Muscle of arm (tissue), 12 donors: ENCODE results near the gene MAN1B1. TPM values are rescaled to one million over a fixed set of nuclear protein-coding genes. Genes with fewer than 3 reads are reported as not detected.

Experiments
- DNase-seq: peaks from one replicate; pipeline ENCODE4 v3.0.0-alpha.2; 2013
- polyA plus RNA-seq, 12 donors: library from polyadenylated mRNA; unstranded; fragments of 120-200 nt; gene quantifications; one replicate each; pipeline ENCODE4 v1.2.1, GENCODE V29; 2013; ENCODE audit not compliant: insufficient read length in 12 of 12

MAN1B1 gene
- polyA plus RNA-seq, 12 donors = 34.2 to 65.1 (median 37.7) TPM; not detected in 1

DNA sequence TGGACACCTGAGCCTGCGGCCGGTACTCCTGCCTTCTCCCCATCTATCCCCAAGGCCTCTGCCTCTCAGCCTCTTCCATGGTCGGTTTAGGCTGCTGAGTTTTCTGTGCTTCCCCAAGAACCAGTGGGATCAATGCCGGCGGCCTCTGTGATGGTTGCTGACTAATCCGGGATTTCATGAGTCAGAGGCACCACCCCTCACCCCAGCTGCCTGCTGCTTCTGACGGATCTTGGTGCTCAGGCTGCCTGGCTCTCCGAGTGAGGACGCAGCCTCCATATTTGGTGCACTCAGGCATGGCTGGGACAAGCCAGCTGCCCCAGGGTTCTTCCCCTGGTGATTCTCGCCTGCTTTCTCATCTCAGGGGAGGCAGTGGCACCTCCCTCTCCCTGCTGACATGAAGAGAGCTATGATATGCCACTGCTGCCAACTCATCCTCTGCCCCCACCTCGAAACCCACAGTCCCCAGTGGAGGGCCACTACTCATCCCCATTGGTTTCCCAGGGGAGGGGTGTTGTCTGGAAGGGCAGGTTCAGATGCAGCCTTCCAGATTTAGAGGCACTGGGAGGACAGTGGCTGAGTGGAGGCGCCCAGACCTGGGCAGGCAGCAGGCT lies 3.3 kb upstream of the MAN1B1 start:
- DNase-seq = no peak

DNA sequence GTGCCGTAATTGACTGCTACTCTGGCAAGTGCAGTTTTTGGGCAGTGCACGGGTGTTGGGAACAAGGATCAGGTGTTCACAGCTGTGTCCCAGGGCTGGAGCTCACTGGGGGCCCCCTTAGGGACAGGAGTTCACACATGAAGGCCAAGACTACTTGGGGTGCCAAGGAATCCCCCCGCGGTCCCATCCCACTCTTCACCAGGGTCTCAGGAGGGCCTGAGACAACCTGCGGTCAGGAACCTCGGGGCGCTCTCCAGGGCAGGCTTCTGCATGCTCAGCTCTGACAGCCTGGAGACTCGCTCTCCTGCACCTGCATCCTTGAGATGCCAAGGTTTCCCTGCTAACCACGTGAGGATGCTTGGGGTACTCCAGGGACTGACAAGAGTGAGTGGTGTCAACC lies 2.3 kb upstream of the MAN1B1 start:
- DNase-seq = no peak

DNA sequence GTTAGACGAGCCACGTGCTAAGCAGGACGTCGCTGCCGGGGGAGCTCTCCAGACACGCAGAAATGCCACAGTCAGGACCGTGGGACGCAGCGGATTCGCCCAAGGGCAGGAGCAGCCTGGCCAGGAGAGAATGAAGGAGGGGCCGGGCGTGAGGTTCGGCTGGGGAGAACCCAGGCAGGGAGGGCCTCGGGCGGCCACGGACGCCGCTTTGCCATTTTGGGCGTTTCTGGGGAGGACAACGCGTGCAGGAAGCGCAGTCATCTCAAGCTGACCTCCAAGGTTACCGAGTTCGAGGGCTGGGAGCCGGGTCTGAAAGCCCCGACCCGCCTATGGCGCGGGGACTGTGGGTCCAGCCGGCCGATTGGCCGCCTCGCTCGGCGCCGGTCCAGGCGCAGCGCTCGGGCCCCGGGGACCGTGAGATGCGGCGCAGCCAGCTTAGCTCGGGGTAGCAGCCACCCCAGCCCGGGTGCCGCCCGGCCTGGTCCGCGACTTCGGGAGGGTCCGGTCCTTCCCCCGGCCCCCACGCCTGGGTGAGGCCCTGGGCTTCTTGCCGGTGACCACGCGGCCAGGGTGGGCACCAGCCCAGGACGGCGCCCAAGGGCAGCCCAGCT lies 760 bp upstream of the MAN1B1 start:
- DNase-seq = no peak

DNA sequence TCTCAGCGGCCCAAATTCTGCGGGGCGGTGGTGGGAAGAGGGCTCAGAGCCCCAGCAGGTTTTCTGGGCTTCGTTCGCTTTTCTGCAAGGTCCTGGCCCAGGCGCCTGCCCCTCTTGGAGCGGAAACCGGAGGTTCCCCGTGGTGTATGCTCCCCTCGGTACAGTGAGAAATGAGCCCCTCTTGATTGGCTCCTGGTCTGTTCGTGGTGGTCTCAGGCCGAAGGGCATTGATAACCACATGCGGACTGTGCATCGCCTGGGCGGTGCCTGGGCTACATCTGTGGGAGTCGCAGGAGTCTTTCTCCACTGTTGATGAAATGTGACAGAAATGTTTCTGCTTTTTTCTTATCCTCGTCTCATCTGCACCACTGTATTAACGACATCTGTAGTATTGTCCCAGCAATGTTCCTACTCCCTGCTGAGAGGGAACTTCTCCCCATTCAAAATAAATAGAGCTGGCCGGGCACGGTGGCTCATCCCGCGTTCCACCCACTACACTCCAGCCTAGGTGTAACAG lies 682 bp downstream of the MAN1B1 start:
- DNase-seq = no peak

DNA sequence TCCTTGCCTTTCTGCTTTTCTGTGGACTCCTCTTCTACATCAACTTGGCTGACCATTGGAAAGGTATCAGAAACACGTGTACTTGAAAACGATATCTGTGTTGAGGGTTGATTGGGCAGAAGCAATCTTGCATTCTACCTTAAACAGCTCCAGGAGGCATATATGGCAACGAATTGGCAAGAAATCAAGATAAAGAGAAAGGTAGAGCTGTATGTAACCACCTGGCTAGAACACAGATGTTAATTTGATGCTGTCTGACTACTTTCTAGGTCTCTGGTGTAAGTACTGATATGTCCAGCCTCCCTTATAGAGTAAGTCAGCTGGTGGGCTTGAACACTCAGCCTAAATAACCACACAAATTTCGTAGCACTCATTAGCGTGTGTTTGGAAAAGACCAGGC lies 1.3 kb downstream of the MAN1B1 start:
- no peak for DNase-seq

DNA sequence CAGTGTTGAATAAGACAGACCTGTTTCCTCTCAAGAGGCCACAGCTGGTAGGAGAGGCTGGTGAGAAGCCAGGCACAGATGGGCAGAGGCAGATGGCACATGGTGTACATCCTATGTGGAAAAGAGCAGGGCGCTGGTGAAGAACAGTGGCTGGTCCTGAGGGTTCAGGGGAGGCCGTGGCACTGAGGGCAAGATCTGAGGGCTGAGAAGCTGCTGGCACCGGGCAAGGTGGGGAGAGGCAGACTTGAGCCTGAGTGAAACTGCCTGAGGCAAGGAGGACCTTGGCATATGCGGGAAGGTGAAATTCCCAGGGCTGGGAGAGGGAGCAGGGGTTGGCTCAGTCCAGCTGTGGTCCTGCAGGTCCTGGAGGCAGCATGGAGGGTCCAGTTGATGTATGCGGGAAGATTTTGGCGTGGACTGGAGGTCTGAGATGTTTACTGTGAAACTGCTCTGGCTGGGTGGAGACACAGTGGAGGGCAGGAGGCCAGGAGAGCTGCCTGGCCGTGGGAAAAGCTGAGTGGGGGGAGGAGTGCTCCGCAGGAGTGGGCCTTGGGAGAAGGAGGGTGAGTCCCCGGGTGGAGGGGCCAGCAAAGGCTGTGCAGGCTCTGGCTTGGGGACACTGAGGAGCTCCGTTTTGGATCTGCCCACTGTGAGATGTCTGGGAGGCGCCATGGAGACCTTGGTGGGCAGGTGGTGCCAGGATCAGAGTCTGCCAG lies 2.6 kb downstream of the MAN1B1 start:
- DNase-seq = no peak

DNA sequence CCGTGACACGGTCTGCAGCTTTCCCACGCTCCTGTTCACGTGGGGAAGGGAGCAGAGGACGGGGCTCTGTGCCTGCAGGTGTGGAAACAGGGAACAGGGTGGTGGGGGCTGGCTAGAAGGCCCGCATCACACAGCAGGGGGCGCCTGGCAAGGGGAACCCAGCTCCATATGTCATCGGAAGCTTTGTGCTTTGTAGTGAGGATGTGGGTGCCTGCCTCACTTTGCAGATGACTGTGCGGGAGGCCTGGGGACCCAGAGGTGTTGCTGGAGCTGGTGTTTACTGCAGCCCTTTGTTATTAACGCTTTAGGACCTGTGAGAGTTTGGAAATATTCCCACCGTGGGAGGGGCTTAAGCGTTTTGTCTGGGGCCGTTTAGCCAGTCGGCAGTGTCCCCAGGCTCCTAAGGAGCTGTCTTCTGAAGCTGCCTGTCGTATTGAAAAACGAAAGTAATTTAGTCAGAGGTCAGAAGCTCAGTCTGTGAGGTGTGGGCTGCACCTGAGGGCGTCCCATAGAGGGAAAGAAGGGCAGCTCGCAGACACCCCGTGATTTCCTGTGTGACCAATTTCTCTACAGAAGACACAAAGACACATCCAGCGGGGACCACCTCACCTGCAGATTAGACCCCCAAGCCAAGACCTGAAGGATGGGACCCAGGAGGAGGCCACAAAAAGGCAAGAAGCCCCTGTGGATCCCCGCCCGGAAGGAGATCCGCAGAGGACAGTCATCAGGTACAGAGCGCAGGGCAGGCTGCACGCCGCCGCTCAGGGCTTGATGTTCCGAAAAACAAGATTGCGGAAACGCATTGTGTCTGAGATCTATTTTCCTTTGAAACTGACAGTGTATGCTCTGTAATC lies 9.1 kb downstream of the MAN1B1 start:
- DNase-seq = no peak

DNA sequence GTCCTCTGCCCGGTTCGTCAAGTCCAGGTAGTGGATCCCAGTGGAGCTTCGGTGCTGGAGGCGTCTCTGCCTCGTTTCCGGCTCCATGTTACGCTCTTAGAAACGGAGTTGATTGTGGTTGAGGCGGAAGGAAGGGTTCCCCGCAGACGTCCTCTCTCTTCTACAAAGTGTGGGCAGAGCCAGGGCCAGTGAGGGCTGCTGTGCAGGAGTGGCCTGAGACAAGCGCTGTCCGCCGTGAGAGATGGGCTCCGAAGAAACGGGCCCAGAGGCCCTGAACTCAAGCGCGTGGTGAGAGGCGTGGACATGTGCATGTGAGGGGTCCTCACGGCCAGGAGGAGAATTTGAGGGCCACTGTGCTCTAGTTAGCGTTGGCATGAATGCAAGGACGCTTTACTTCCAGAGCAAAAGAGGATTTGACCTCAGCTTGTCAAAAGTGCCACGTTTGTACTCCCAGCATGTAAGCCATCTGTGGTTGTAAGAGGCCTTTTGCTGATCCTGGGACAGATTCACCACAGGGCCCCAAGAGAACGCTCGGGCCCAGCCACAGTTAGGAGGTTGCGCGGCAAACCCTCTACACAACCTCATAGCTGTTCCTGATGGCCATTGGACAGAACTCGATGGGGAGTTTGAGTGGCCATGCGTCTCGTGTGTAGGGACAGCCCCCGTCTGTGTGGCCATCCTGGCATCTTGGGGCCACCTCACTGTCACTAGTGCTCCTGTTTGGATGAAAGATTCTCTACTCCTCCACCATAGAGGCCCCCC lies 10.2 kb downstream of the MAN1B1 start:
- no peak for DNase-seq

DNA sequence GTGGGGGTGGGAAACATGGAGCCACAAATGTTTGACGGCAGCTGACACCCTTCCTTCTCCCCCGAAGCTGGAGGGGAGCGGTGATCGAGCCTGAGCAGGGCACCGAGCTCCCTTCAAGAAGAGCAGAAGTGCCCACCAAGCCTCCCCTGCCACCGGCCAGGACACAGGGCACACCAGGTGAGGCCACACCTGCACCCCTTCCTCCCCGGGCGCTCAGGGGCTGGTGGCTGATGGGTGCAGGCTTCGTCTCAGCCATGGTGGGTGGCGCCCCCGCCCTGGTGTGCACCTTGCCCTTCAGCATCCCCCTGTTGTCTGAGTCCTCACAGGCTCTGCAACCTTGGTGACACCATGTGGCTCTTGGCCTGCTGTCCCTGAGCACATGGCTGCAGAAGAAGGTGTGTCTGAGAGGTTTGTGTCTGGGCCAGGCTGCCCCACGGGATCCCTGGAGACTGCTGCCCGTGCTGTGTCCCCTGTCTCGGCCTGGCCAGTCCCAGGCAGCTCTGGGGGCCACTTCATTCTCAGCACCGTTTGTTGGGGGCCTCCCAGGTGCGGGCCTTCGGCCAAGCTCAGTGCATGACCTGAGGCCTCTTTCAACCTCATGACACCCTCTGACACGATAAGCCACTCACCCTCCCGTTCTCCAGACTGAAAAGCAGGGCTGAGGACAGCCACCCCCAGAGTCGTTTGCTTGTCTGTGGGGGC lies 11.1 kb downstream of the MAN1B1 start:
- no peak for DNase-seq

DNA sequence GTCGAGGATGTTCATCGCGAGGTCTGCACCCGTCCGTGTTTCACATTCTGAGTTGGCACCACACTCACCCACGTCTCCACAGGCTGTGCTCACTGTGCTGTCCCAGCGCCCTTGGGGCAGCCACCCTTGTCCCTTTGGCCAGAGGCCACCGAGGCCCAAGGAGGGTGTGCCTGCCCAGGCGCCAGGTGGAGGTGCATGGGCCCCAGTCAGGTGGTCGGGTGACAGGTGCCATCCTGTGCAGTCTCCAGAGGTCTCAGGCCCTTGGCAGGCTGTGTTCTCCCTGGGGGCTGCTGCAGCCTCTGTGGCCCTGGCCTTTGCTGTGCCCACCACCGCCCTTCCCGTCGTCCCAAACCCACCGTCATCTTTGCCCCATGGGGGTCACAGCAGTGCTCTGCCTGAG lies 12.4 kb downstream of the MAN1B1 start:
- DNase-seq = no peak

DNA sequence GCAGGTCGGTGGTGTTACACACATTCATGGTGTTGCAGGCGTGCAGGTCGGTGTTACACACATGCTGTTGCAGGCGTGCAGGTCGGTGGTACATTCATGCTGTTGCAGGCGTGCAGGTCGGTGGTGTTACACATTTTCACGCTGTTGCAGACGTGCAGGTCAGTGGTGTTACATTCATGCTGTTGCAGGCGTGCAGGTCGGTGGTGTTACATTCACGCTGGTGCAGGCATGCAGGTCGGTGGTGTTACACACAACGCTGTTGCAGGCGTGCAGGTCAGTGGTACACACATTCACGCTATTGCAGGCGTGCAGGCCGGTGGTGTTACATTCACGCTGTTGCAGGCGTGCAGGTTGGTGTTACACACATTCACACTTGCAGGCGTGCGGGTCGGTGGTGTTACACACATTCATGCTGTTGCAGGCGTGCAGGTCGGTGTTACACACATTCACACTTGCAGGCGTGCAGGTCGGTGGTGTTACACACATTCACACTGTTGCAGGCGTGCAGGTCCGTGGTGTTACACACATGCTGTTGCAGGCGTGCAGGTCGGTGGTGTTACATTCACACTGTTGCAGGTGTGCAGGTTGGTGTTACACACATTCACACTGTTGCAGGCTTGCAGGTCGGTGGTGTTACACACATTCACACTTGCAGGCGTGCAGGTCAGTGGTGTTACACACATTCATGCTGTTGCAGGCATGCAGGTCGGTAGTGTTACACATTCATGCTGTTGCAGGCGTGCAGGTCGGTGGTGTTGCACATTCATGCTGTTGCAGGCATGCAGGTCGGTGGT lies 16.6 kb downstream of the MAN1B1 start:
- no peak for DNase-seq

DNA sequence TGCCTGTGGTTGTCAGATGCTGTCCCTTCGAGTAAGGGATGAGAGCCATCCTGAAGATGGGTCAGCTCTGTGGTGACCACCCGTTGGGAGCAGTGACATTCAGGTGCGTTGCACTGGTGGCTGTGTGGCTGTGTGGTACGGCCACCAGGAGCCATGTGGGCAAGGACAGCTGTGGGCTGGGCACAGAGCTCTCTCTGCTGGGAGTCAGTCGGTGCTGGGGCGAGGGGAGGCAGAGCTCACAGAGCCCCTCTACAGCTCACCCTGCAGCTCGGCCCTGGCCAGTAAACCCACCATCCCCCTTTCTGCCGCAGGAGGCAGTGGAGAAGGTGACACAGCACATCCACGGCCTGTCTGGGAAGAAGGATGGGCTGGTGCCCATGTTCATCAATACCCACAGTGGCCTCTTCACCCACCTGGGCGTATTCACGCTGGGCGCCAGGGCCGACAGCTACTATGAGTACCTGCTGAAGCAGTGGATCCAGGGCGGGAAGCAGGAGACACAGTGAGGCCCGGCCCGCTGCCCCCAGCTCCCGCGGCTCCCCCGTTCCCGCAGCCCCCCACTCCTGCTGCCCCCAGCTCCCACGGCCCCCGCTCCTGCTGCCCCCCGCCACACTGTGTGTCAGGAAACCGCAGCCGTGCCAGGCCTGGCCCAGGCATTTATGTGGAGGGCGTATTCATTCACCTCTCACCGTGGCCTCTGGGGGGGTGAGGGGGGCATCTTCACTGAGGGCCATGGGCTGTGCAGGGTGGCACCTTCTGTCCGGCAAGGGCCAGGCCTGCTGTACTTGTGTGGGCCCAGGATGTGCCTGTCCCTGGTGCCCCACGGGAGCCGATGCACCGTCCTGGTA lies 19.3 kb downstream of the MAN1B1 start:
- DNase-seq = no peak

DNA sequence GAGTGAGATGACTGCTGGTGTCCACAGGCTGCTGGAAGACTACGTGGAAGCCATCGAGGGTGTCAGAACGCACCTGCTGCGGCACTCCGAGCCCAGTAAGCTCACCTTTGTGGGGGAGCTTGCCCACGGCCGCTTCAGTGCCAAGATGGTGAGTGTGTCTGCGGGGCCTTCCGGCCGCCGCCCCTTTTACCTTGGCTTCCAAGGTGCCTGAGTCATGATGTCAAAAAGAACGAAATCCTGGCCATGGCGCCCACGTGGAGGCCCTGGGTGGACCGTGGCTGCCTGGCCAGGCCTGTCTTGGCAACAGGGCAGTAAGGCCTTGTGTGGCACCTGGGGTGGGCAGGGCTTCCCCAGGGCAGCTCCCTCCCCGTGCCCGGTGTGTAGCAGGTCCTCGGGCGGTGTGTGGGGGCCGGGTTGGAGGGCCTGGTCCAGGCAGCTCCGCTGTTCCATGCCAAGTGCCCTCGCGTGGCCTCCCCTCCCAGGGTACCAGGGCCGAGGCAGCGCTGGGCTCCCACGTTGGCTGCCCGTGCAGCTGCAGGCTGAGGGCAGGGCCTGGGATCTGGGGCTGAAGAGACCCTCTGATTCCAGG lies 20.0 kb downstream of the MAN1B1 start:
- no peak for DNase-seq

DNA sequence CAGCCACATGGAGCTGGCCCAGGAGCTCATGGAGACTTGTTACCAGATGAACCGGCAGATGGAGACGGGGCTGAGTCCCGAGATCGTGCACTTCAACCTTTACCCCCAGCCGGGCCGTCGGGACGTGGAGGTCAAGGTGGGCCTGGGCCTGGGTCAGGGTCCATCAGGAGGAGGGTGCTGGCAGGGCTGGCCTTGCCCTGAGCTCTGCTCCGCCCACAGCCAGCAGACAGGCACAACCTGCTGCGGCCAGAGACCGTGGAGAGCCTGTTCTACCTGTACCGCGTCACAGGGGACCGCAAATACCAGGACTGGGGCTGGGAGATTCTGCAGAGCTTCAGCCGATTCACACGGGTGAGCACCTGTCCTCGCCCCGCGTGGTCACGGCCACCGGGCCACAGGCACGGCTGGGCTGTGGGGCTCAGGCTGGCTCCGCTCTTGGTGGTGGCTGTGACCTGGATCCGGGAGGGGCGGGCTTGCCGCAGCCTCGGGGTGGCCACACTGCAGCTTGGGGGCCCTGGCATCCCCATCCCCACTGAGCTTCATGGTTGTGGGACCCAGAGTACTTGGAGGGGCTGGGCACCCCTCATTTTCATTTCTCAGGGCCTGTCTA lies 20.6 kb downstream of the MAN1B1 start:
- no peak for DNase-seq

DNA sequence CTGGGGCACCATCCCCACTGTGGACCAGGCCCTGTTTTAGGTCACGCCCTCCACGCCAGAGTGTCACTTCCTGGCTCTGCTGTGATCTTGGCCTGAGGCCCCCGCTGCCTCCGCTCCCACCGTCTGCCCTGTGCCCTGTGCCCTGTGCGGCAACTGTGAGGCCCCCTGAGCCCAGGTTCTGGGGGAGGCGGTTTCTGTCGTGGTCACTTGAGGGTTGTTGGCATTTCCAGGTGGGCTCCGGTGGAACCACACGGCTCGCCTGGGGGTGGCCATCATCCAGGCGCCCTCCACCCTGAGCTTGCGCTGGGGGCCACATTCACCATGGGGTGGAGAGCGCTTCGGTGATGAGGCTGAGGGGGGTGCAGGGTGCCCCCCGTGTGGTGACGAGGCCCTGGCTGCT lies 21.2 kb downstream of the MAN1B1 start:
- DNase-seq = no peak

DNA sequence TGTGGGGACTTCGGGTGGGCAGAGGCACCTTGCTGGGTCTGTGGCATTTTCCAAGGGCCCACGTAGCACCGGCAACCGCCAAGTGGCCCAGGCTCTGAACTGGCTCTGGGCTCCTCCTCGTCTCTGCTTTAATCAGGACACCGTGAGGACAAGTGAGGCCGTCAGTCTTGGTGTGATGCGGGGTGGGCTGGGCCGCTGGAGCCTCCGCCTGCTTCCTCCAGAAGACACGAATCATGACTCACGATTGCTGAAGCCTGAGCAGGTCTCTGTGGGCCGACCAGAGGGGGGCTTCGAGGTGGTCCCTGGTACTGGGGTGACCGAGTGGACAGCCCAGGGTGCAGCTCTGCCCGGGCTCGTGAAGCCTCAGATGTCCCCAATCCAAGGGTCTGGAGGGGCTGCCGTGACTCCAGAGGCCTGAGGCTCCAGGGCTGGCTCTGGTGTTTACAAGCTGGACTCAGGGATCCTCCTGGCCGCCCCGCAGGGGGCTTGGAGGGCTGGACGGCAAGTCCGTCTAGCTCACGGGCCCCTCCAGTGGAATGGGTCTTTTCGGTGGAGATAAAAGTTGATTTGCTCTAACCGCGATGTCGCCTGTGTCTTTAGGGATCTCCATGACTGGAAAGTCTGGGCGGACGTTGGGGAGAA lies 21.9 kb downstream of the MAN1B1 start:
- no peak for DNase-seq
